ENCODE data around the gene DDX3X.
"Not testable (repeated sequence)": the region's sequence is repeated elsewhere in the genome, so short reads cannot be mapped to it uniquely, and the experiment has no call there.

The DDX3X gene

GRCh38 chrX:41369152-41369551 lies 35.2 kb downstream of the DDX3X start:
- Histone ChIP-seq H3K4me3 (replicated peaks; ENCODE audit: insufficient read depth, low read length) (no peak overlapping the region), H3K27me3 (ENCODE audit: insufficient read depth, poor library complexity, severe bottlenecking) (no peaks in the 10 kb centered on the region), H3K27ac (replicated peaks) (no peak overlapping the region)
- TF ChIP-seq POLR2AphosphoS5 (IDR thresholded peaks at IDR 0.05; ENCODE audit: low read depth) (no peak), REST (IDR thresholded peaks at IDR 0.05; ENCODE audit: insufficient replicate concordance, low read depth) (no peak), SPI1 (IDR thresholded peaks at IDR 0.05; ENCODE audit: borderline replicate concordance, low read depth) (no peak), GABPA (IDR thresholded peaks at IDR 0.05; ENCODE audit: low read depth) (no peak), CTCF (IDR thresholded peaks at IDR 0.05; ENCODE audit: insufficient read depth, low read length) (no peak)
- no peak for DNase-seq (ENCODE audit: low read depth in 1 of 2, low spot score in 1 of 2)

- H3K4me3 ChIP-seq (replicated peaks; ENCODE audit: insufficient read depth, low read length); H3K27me3 ChIP-seq (ENCODE audit: insufficient read depth, poor library complexity, severe bottlenecking); H3K27ac ChIP-seq (replicated peaks); DNase-seq (ENCODE audit: low read depth in 1 of 2, low spot score in 1 of 2): not testable (repeated sequence)
Measured at GRCh38 chrX:41371575-41371974, 37.6 kb downstream of the DDX3X start.

- DNase-seq (ENCODE audit: low read depth in 1 of 2, low spot score in 1 of 2) = no peak
- Histone ChIP-seq H3K4me3 (replicated peaks; ENCODE audit: insufficient read depth, low read length) (no peak overlapping the region), H3K27me3 (ENCODE audit: insufficient read depth, poor library complexity, severe bottlenecking) (no peaks in the 10 kb centered on the region), H3K27ac (replicated peaks) (no peak overlapping the region)
- no peak for TF ChIP-seq POLR2AphosphoS5 (IDR thresholded peaks at IDR 0.05; ENCODE audit: low read depth)
- no peak for TF ChIP-seq GABPA (IDR thresholded peaks at IDR 0.05; ENCODE audit: low read depth)
- TF ChIP-seq SPI1 (IDR thresholded peaks at IDR 0.05; ENCODE audit: borderline replicate concordance, low read depth) = no peak
- TF ChIP-seq REST (IDR thresholded peaks at IDR 0.05; ENCODE audit: insufficient replicate concordance, low read depth) = no peak
- TF ChIP-seq CTCF (IDR thresholded peaks at IDR 0.05; ENCODE audit: insufficient read depth, low read length) = no peak
Measured at GRCh38 chrX:41373989-41374606, 40.1 kb downstream of the DDX3X start.

- Histone ChIP-seq H3K27me3 (ENCODE audit: insufficient read depth, poor library complexity, severe bottlenecking) (no peaks in the 10 kb centered on the region), H3K27ac (replicated peaks) (no peak overlapping the region), H3K4me3 (replicated peaks; ENCODE audit: insufficient read depth, low read length) (no peak overlapping the region)
- no peak for TF ChIP-seq POLR2AphosphoS5 (IDR thresholded peaks at IDR 0.05; ENCODE audit: low read depth)
- TF ChIP-seq SPI1 (IDR thresholded peaks at IDR 0.05; ENCODE audit: borderline replicate concordance, low read depth) = no peak
- no peak for TF ChIP-seq GABPA (IDR thresholded peaks at IDR 0.05; ENCODE audit: low read depth)
- TF ChIP-seq CTCF (IDR thresholded peaks at IDR 0.05; ENCODE audit: insufficient read depth, low read length) = no peak
- no peak for TF ChIP-seq REST (IDR thresholded peaks at IDR 0.05; ENCODE audit: insufficient replicate concordance, low read depth)
- DNase-seq (ENCODE audit: low read depth in 1 of 2, low spot score in 1 of 2) = no peak
Measured at GRCh38 chrX:41377624-41378023, 43.7 kb downstream of the DDX3X start.

Data from HL-60 (cell line).